Endodermal cell (in vitro differentiated cells): Measurements from ENCODE around the gene PMVK. TPM values are rescaled to one million over a fixed set of nuclear protein-coding genes. Genes with fewer than 3 reads are reported as not detected.

Experiments
- DNase-seq: peaks from one replicate; pipeline ENCODE4 v3.0.0-alpha.2; 2017
- H3K27ac ChIP-seq: 2 replicates; pipeline ENCODE4 v1.5.1; 2013; ENCODE audit warnings: mild to moderate bottlenecking, low read depth, low read length, moderate library complexity
- H3K27me3 ChIP-seq: 2 replicates; pipeline ENCODE4 v1.6.1; 2013; ENCODE audit warnings: mild to moderate bottlenecking, low read length, moderate library complexity; ENCODE audit not compliant: insufficient read depth, control insufficient read depth, poor library complexity, severe bottlenecking
- H3K36me3 ChIP-seq: 2 replicates; pipeline ENCODE4 v1.7.0; 2013; ENCODE audit warnings: mild to moderate bottlenecking, low read length, moderate library complexity; ENCODE audit not compliant: control insufficient read depth, insufficient read depth
- H3K4me1 ChIP-seq: one replicate; pipeline ENCODE4 v1.7.0; 2013; ENCODE audit warnings: low read length; ENCODE audit not compliant: control insufficient read depth, insufficient read depth
- H3K4me3 ChIP-seq: 2 replicates; pipeline ENCODE4 v1.5.1; 2013; ENCODE audit warnings: mild to moderate bottlenecking, low read length, moderate library complexity
- H3K9ac ChIP-seq: 2 replicates; pipeline ENCODE4 v1.6.1; 2013; ENCODE audit warnings: mild to moderate bottlenecking, low read length, moderate library complexity; ENCODE audit not compliant: poor library complexity, severe bottlenecking; ENCODE audit errors: extremely low read depth
- H3K9me3 ChIP-seq: 2 replicates; pipeline ENCODE4 v1.6.1; 2013; ENCODE audit warnings: mild to moderate bottlenecking, low read length, moderate library complexity; ENCODE audit not compliant: control insufficient read depth
- H3K27ac Mint-ChIP-seq: 2 replicates; pipeline ENCODE4 v1.8.0; 2020; ENCODE audit warnings: mixed read lengths
- H3K27me3 Mint-ChIP-seq: 2 replicates; pipeline ENCODE4 v1.8.0; 2021; ENCODE audit warnings: mild to moderate bottlenecking, mixed read lengths; ENCODE audit not compliant: insufficient read depth
- H3K36me3 Mint-ChIP-seq: 2 replicates; pipeline ENCODE4 v1.8.0; 2020; ENCODE audit warnings: low read depth, mixed read lengths
- H3K4me1 Mint-ChIP-seq: 2 replicates; pipeline ENCODE4 v1.8.0; 2020; ENCODE audit warnings: mixed read lengths
- H3K4me3 Mint-ChIP-seq: 2 replicates; pipeline ENCODE4 v1.8.0; 2020; ENCODE audit warnings: mild to moderate bottlenecking, moderate library complexity, mixed read lengths
- H3K9me3 Mint-ChIP-seq: 2 replicates; pipeline ENCODE4 v1.8.0; 2020; ENCODE audit warnings: mild to moderate bottlenecking, mixed read lengths
- WGBS, 2 experiments: methylation state at CpG; one replicate each; pipeline versions ENCODE4 v1.1.5 to v1.1.7; 2013; ENCODE audit warnings: missing lambda C conversion rate in 2 of 2, mixed read lengths in 1 of 2; ENCODE audit not compliant: insufficient coverage in 1 of 2, insufficient read length in 1 of 2; 5-methylcytosine and 5-hydroxymethylcytosine counted together
- total RNA-seq, 2 donors: library from RNA; stranded (reverse); fragmentation: NEBNext Ultra II Directional in 1 of 2; extraction: Animal tissue kit (Norgen Biotek cat#: 25700) in 1 of 2; gene quantifications; 2 replicates in 1 of 2; 3 replicates in 1 of 2; pipeline ENCODE4 v1.2.1, GENCODE V29; 2021
- TF ChIP-seq, protein P1 (sequence below): fragments of 200-600 bp; sonication (generic); conservative IDR thresholded peaks from 2 replicates; pipeline ENCODE4 v1.5.0; 2021; ENCODE audit warnings: antibody characterized with exemption, mild to moderate bottlenecking

PMVK gene
- total RNA-seq, 2 donors from 2014 or later, result 16.0 to 16.4 TPM

DNA sequence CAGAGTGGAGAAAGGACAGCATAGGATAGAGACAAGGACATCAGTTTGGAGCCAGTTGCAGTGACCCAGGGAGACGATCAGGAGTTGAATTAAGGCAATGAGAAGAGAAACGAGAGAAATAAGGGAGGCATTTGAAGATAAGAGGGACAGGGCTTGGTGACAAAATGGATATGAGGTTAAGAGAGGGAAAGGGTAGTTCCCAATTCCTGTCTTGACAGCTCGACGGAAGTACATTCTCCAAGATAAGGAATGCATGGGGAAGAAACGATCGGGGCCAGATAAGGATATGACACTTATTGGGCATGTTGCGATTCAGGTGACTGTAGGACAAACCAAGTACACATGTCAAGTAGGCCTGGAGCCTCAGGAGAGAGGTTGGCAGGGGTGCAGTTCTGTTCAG, 47.8 kb downstream of the PMVK start:
- no peak overlapping the region for H3K4me3 ChIP-seq
- Mint-ChIP-seq H3K4me1 (no peaks in the 10 kb centered on the region), H3K27ac (no peak overlapping the region), H3K27me3 (peaks cover 9% of the 10 kb centered on the region), H3K36me3 (no peaks in the 10 kb centered on the region), H3K9me3 (peaks cover 3% of the 10 kb centered on the region), H3K4me3 (no peak overlapping the region)
- 89 to 95% methylated on average over 7 of the region's 7 CpGs for WGBS, 2 experiments
- H3K9ac ChIP-seq, result no peak overlapping the region
- no peak for DNase-seq
- H3K4me1 ChIP-seq, result no peaks in the 10 kb centered on the region
- TF ChIP-seq, protein P1, sequence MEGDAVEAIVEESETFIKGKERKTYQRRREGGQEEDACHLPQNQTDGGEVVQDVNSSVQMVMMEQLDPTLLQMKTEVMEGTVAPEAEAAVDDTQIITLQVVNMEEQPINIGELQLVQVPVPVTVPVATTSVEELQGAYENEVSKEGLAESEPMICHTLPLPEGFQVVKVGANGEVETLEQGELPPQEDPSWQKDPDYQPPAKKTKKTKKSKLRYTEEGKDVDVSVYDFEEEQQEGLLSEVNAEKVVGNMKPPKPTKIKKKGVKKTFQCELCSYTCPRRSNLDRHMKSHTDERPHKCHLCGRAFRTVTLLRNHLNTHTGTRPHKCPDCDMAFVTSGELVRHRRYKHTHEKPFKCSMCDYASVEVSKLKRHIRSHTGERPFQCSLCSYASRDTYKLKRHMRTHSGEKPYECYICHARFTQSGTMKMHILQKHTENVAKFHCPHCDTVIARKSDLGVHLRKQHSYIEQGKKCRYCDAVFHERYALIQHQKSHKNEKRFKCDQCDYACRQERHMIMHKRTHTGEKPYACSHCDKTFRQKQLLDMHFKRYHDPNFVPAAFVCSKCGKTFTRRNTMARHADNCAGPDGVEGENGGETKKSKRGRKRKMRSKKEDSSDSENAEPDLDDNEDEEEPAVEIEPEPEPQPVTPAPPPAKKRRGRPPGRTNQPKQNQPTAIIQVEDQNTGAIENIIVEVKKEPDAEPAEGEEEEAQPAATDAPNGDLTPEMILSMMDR, result no peak
- H3K36me3 ChIP-seq, result no peaks in the 10 kb centered on the region
- H3K27ac ChIP-seq, result no peak overlapping the region
- H3K27me3 ChIP-seq, result no peaks in the 10 kb centered on the region
- H3K9me3 ChIP-seq, result no peaks in the 10 kb centered on the region

DNA sequence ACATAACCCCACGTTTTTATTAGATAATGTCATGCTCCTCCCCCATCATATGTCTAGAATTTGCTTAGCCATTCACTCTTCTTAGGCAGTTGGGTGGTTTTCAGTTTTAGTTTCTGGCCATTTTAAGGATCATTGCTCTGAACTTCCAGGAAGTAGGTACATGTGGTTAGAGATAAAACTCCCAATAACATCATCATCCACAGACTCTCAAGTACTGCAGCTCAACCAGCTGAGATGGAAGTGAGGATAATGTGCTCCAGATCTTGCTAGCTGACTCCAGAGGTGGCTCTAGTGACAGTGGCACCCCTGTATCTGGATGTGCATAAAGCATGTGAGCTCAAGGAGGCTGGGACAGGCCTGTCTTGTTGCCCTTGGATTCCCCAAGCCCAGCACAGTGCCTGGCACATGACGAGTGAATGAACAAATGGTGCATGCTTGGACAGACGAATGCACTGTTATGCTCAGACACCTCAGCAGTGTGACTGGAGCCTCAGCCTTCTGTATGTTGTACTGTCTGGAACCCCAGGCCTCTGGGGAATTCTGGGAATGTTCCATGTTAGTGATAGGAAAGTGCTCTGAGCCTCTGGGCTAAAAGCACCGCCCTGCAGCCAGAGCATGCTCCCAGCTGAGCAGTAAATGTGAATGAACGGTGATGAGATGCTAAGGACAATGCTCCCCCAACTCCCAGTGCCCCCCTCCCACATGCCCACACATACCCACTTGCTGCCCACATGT, 50.1 kb downstream of the PMVK start:
- no peak overlapping the region for H3K27ac Mint-ChIP-seq
- peak; percentile 32 for DNase-seq
- Histone ChIP-seq H3K27ac (no peak overlapping the region), H3K9me3 (no peaks in the 10 kb centered on the region), H3K9ac (no peak overlapping the region), H3K4me3 (no peak overlapping the region), H3K36me3 (no peaks in the 10 kb centered on the region), H3K27me3 (no peaks in the 10 kb centered on the region), H3K4me1 (peaks cover 3% of the 10 kb centered on the region)
- 78 to 92% methylated on average over 2 to 5 of the region's 5 CpGs for WGBS, 2 experiments
- no peaks in the 10 kb centered on the region for H3K4me1 Mint-ChIP-seq
- peaks cover 9% of the 10 kb centered on the region for H3K27me3 Mint-ChIP-seq
- H3K9me3 Mint-ChIP-seq, result no peaks in the 10 kb centered on the region
- no peaks in the 10 kb centered on the region for H3K36me3 Mint-ChIP-seq
- H3K4me3 Mint-ChIP-seq, result no peak overlapping the region
- TF ChIP-seq, protein P1, result no peak

DNA sequence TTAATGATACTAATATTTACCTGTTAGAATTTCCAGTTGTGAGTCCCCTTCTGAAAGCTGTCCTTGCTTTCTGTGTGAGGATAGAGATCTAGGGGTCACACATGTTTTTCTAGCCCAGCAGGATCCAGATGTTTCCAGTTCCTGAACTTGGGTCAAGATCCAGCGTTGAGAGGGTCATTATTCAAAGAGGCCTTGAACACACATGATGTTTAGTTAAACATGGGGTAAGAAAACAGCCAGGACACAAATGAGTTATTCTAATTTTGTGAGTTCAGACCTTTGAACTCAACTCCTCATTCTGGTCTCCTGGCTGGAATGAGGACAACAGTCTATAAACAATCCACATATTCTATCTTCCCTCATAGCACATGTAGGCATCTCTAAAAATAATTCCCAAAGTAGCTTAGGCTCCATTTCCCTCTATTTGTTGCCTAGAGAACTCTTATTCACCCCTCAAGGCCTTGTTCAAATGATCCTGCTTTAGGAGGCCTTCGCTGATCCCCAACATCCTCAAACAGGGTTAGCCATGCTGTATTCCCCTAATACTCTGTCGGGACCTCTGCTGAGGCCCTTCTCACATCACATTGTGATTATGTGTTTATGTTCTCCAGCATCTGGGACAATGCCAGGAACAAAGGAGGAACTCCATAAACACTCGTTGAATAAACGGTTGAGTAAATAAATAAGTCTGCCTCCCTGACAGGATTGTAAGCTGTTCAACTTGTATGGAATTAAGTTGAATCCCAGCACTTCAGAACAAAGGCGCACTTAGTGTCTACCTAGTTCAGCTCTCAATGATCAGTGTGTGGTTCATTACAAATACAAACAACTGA, 51.4 kb downstream of the PMVK start:
- H3K27ac Mint-ChIP-seq, result no peak overlapping the region

More for the DNA sequence above, 51.4 kb downstream of the PMVK start:
- Mint-ChIP-seq H3K9me3 (no peaks in the 10 kb centered on the region), H3K27me3 (peaks cover 9% of the 10 kb centered on the region), H3K36me3 (no peaks in the 10 kb centered on the region), H3K4me1 (no peaks in the 10 kb centered on the region), H3K4me3 (no peak overlapping the region)
- Histone ChIP-seq H3K27me3 (no peaks in the 10 kb centered on the region), H3K4me1 (peaks cover 3% of the 10 kb centered on the region), H3K27ac (no peak overlapping the region), H3K36me3 (no peaks in the 10 kb centered on the region), H3K9ac (no peak overlapping the region), H3K4me3 (no peak overlapping the region), H3K9me3 (no peaks in the 10 kb centered on the region)
- TF ChIP-seq, protein P1, result no peak
- DNase-seq, result peak; percentile 5
- WGBS, 2 experiments, result 93 to 94% methylated on average over 5 to 6 of the region's 6 CpGs
